KMS-11 (cell line): ENCODE measurements around the gene AGPAT3.

Source experiments
- H2AFZ ChIP-seq: fragments of 200-600 bp; sonication (generic); 2 replicates; pipeline ENCODE4 v1.6.1; 2016; ENCODE audit warnings: antibody characterized with exemption, mixed run types, low read depth
- H3K27ac ChIP-seq: fragments of 200-600 bp; sonication (generic); 2 replicates; pipeline ENCODE4 v1.6.1; 2016; ENCODE audit warnings: mild to moderate bottlenecking, mixed run types
- H3K27me3 ChIP-seq: fragments of 200-600 bp; sonication (generic); 2 replicates; pipeline ENCODE4 v1.6.1; 2017; ENCODE audit warnings: mild to moderate bottlenecking, low read depth, mixed run types, moderate library complexity; ENCODE audit not compliant: insufficient read depth
- H3K36me3 ChIP-seq: fragments of 200-600 bp; sonication (generic); 2 replicates; pipeline ENCODE4 v1.6.1; 2017; ENCODE audit warnings: mild to moderate bottlenecking, mixed run types; ENCODE audit not compliant: insufficient read depth
- H3K4me1 ChIP-seq: fragments of 200-600 bp; sonication (generic); 2 replicates; pipeline ENCODE4 v1.6.1; 2016; ENCODE audit warnings: mild to moderate bottlenecking, low read depth, mixed run types; ENCODE audit not compliant: poor library complexity, severe bottlenecking
- H3K4me2 ChIP-seq: fragments of 200-600 bp; sonication (generic); 2 replicates; pipeline ENCODE4 v1.7.0; 2016; ENCODE audit warnings: mild to moderate bottlenecking, mixed run types
- H3K4me3 ChIP-seq: fragments of 200-600 bp; sonication (generic); IDR thresholded peaks from 2 replicates; pipeline ENCODE4 v1.6.1; 2017; ENCODE audit warnings: low read depth, low read length, mixed read lengths; ENCODE audit not compliant: insufficient read depth
- H3K79me2 ChIP-seq: fragments of 200-600 bp; sonication (generic); 2 replicates; pipeline ENCODE4 v1.6.1; 2016; ENCODE audit warnings: low read depth, mixed run types; ENCODE audit not compliant: insufficient read depth
- H3K9ac ChIP-seq: fragments of 200-600 bp; sonication (generic); 2 replicates; pipeline ENCODE4 v1.6.1; 2016; ENCODE audit warnings: mild to moderate bottlenecking, mixed run types
- H4K20me1 ChIP-seq: fragments of 200-600 bp; sonication (generic); 2 replicates; pipeline ENCODE4 v1.6.1; 2016; ENCODE audit warnings: mild to moderate bottlenecking, mixed run types; ENCODE audit not compliant: insufficient read depth
- TF ChIP-seq, protein P1 (sequence below): fragments of 200-600 bp; sonication (generic); conservative IDR thresholded peaks from 2 replicates; pipeline ENCODE4 v1.6.1; 2017; ENCODE audit warnings: low read depth, mild to moderate bottlenecking, antibody characterized with exemption, low read length, moderate library complexity, mixed read lengths

Gene AGPAT3

DNA sequence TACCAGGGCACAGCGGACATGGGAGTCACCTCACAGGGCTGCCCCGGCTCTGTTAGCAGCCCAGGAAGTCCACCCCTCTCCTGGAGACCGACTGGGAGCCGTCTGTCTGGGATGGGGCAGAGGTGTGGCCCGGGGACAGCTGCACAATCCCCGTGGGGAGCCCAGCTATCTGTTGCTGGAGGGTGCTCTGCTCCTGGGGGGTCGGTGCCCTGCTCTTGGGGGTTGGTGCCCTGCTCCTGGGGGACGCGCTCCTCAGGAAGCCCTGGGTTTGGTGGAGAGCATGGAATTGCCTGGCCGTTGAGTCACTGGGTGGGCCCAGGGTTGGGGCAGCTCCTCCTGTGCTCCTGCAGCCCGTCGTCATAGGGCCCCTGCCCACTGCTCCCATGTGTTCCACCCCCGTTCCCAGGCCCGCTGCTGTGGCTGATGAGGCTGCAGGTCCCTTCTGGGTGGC lies 39.3 kb downstream of the AGPAT3 start:
- no peak overlapping the region for H3K9ac ChIP-seq
- no peak overlapping the region for H3K27ac ChIP-seq
- peaks cover under 1% of the 10 kb centered on the region; the same call in 1 of the 2 replicates for H3K36me3 ChIP-seq
- TF ChIP-seq, protein P1, sequence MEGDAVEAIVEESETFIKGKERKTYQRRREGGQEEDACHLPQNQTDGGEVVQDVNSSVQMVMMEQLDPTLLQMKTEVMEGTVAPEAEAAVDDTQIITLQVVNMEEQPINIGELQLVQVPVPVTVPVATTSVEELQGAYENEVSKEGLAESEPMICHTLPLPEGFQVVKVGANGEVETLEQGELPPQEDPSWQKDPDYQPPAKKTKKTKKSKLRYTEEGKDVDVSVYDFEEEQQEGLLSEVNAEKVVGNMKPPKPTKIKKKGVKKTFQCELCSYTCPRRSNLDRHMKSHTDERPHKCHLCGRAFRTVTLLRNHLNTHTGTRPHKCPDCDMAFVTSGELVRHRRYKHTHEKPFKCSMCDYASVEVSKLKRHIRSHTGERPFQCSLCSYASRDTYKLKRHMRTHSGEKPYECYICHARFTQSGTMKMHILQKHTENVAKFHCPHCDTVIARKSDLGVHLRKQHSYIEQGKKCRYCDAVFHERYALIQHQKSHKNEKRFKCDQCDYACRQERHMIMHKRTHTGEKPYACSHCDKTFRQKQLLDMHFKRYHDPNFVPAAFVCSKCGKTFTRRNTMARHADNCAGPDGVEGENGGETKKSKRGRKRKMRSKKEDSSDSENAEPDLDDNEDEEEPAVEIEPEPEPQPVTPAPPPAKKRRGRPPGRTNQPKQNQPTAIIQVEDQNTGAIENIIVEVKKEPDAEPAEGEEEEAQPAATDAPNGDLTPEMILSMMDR: no peak
- H3K27me3 ChIP-seq: no peaks in the 10 kb centered on the region
- H3K79me2 ChIP-seq: peaks cover 17% of the 10 kb centered on the region; the same call in 1 of the 2 replicates
- H3K4me3 ChIP-seq: no peak overlapping the region
- no peak overlapping the region for H3K4me2 ChIP-seq
- no peak overlapping the region for H2AFZ ChIP-seq
- no peaks in the 10 kb centered on the region for H4K20me1 ChIP-seq
- H3K4me1 ChIP-seq: no peaks in the 10 kb centered on the region

DNA sequence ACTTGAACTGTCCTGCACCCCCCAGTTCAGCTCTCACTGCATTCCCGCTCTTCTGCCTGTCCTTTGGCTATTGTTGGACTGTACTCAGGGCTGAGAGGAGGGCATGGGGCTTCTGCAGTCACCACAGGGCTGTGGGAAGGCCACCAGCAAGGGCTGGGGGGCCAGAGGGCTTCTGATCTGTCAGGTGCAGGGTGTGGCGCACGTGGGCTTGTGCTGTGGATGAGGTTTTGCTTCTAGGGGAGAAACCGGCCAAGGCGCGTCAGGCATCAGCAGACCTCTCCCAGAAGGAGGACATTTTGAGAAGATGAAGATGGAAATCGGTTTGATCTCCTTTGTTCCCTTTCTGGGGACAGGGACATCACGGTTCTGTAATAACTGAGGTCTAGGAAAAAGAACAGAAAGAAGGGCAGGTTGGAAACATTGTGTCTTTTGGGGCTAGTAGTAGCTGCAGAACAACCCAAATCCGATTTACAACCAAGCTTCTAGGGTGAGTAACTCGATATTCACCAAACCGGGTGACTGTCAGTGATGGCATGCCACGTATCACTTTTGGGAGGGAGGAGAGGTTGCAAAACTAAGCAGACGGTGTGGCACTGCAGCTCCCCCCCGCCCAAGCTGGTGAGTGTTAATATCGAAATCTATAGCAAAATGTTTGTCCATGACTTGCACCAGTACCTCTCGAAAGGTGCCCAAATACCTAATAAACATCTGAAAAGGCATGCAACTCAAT lies 40.9 kb downstream of the AGPAT3 start:
- H3K79me2 ChIP-seq: peaks cover 11% of the 10 kb centered on the region; the same call in 1 of the 2 replicates

DNA sequence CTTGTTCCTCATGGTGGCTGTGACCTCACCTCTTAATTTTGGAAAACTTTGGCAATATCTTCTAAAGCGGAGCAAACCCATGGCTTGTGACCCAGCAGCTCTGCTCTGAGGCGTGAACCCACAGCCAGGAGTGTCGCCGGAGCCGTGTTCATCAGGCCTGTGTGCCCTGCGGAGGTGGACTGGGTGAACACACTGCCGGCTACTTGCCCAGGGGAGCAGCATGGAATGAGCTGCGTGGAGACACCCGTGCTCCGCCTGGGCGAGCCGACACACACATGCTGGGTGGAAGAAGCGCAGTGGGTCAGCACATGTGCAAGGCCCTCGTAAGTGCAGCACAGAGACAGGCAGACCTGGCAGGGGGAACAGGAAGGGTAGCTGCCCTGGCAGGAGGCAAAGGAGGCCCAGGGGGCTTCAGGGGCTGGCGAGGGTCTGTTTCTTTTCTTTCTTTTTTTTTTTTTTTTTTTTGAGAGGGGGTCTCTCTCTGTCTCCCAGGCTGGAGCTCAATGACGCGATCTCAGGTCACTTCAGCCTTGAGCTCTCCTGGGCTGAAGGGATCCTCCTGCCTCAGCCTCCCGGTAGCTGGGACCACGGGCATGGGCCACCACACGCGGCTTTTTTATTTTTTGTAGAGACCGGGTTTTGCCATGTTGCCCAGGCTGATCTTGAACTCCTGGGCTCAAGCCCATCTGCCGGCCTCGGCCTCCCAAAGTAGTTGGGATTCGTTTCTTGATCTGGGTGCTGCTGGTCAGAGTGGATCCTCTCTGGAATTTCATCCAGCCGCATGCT lies 41.8 kb downstream of the AGPAT3 start:
- no peaks in the 10 kb centered on the region for H3K27me3 ChIP-seq
- H3K9ac ChIP-seq: no peak overlapping the region
- no peaks in the 10 kb centered on the region for H4K20me1 ChIP-seq
- H3K27ac ChIP-seq: no peak overlapping the region
- no peaks in the 10 kb centered on the region for H3K4me1 ChIP-seq
- H3K79me2 ChIP-seq: peaks cover 10% of the 10 kb centered on the region; the same call in 1 of the 2 replicates
- H2AFZ ChIP-seq: no peak overlapping the region
- TF ChIP-seq, protein P1: no peak
- no peak overlapping the region for H3K4me2 ChIP-seq
- H3K36me3 ChIP-seq: no peaks in the 10 kb centered on the region; the same call in 1 of the 2 replicates
- no peak overlapping the region for H3K4me3 ChIP-seq

More for the DNA sequence above, 40.9 kb downstream of the AGPAT3 start:
- H3K4me3 ChIP-seq: no peak overlapping the region
- H2AFZ ChIP-seq: no peak overlapping the region
- no peaks in the 10 kb centered on the region; the same call in 1 of the 2 replicates for H3K36me3 ChIP-seq
- no peak overlapping the region for H3K4me2 ChIP-seq
- H3K27ac ChIP-seq: no peak overlapping the region
- H3K4me1 ChIP-seq: no peaks in the 10 kb centered on the region
- no peaks in the 10 kb centered on the region for H4K20me1 ChIP-seq
- H3K9ac ChIP-seq: no peak overlapping the region
- no peaks in the 10 kb centered on the region for H3K27me3 ChIP-seq
- TF ChIP-seq, protein P1: no peak

DNA sequence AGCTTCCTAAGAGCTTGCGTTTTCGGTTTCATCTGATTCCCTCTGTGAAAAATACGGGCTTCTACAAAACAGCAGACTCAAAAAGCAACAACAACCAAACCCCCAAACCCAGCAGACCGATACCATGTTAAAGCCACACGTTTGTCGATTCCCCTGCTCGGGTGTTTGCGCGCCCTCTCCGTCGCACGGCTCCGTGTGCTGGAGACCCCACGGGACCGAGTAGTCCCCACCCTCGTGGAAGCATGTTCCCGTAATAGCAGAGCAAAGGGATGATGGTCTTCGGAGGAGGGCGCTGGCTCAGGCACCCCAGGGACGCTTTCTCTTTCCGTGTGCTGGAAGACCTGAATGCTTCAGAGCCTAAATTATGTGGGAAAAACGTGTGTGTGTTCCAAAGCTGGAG lies 42.7 kb downstream of the AGPAT3 start:
- H3K27me3 ChIP-seq: no peaks in the 10 kb centered on the region
- no peak overlapping the region for H3K4me2 ChIP-seq
- H3K36me3 ChIP-seq: no peaks in the 10 kb centered on the region; the same call in 1 of the 2 replicates
- H4K20me1 ChIP-seq: no peaks in the 10 kb centered on the region
- no peak overlapping the region for H2AFZ ChIP-seq
- no peaks in the 10 kb centered on the region for H3K4me1 ChIP-seq
- H3K27ac ChIP-seq: no peak overlapping the region
- TF ChIP-seq, protein P1: no peak
- H3K9ac ChIP-seq: no peak overlapping the region
- peaks cover 15% of the 10 kb centered on the region; the same call in 1 of the 2 replicates for H3K79me2 ChIP-seq
- no peak overlapping the region for H3K4me3 ChIP-seq
